Measurements from ENCODE around the gene FCHSD2.

- TF ChIP-seq CTCF (tag by site-specific recombination; IDR thresholded peaks at IDR 0.05): no peak
- TF ChIP-seq ZNF600 (tag by site-specific recombination; IDR thresholded peaks at IDR 0.05): no peak
- TF ChIP-seq ZNF449 (tag by site-specific recombination; IDR thresholded peaks at IDR 0.05): no peak
- no peak for TF ChIP-seq ZSCAN4 (tag by site-specific recombination; IDR thresholded peaks at IDR 0.05)
- TF ChIP-seq ZFP41 (tag by site-specific recombination; IDR thresholded peaks at IDR 0.05; ENCODE audit: borderline replicate concordance): no peak
- no peak for TF ChIP-seq ZNF654 (tag by site-specific recombination; IDR thresholded peaks at IDR 0.05; ENCODE audit: low read depth)
- TF ChIP-seq ZNF37A (tag by site-specific recombination; IDR thresholded peaks at IDR 0.05): no peak
- no peak for TF ChIP-seq ZNF239 (tag by site-specific recombination; IDR thresholded peaks at IDR 0.05)
- TF ChIP-seq ZNF704 (tag by site-specific recombination; IDR thresholded peaks at IDR 0.05): no peak
- no peak for TF ChIP-seq ZNF18 (tag by site-specific recombination; IDR thresholded peaks at IDR 0.05)
- no peak for TF ChIP-seq PRDM1 (tag by site-specific recombination; IDR thresholded peaks at IDR 0.05)
- no peak for TF ChIP-seq ZNF48 (tag by site-specific recombination; IDR thresholded peaks at IDR 0.05)
- TF ChIP-seq ZBTB20 (tag by site-specific recombination; IDR thresholded peaks at IDR 0.05): no peak
- TF ChIP-seq ZNF658 (tag by site-specific recombination; IDR thresholded peaks at IDR 0.05): no peak
These were observed 87.1 kb downstream of the FCHSD2 start for GRCh38 chr11:73055002-73055401.

Data from HEK293 (cell line).